HG02852 (cell line): ENCODE data around the gene MUC15.

Experiments used
- ATAC-seq: cut with Tn5 transposase; IDR thresholded peaks from one replicate; pipeline ENCODE4 v1.9.1; 2021; ENCODE audit warnings: mild to moderate bottlenecking, moderate library complexity; ENCODE audit not compliant: unreplicated experiment

MUC15 gene

DNA sequence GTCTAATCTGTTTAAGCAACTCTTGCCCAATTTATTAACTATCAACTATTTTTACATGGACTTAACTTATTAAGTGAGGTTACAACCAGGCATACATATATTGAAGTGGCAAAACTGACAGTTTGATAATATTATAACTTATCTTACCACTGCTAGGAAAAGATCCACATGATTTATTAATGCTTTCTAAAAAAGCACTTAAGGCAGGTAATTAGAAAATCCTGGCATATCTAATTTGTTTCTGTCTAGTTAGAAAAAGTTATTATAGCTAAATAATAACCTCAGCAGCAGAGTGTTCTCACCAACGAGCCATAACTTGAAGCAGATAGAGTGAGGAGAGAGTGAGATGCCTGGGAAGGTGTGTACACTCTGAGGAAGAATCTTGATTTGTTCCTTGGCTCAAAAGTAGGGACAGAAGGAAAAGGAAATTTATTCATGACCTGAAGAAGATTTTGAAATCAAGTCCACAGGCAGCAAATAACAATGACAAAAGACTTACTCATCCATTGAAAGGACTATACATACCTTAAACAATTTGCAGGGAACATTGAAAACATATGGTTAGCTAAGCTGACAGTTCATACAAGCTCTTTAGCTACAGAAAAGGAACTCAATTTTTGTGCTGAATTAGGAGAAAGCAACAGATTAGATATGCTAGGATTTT is 7.1 kb upstream of the MUC15 start:
- no peak for ATAC-seq

DNA sequence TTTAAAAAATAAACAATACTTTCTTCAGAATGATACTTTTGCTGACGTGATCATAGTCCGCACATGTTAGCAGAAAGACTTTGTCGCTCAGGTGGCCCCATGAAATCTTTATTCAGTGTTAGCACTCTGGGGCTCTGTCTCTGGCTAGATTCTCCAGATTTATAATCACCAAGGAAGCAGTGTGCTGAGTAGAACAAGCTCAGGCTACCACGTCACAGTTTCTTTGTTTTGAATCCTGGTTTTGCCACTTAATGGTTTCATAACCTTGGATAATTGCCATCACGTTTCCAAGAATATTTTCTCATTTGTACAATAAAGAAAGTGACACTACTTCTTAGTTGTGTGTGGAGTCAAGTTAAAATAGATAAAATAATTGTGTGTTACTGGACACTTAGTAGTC is 3.9 kb upstream of the MUC15 start:
- ATAC-seq = no peak

DNA sequence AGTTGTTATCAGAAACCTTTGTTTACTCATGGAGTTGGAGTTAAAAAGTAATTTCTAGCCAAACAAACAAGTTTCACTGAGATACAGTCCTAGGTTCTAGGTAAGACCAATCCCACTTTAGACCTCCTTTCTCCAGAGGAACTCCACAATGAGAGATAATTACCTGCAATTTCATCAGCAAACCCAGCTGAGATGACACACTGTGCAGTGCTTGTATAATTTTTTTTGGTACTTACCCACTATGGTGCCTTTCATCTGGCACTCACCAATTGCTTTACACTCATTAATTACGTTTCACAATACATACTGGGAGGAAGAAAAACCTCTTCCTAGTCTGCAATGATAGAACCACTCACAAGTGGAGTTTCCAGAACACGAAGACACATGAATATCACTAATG is 1.8 kb upstream of the MUC15 start:
- ATAC-seq = no peak

DNA sequence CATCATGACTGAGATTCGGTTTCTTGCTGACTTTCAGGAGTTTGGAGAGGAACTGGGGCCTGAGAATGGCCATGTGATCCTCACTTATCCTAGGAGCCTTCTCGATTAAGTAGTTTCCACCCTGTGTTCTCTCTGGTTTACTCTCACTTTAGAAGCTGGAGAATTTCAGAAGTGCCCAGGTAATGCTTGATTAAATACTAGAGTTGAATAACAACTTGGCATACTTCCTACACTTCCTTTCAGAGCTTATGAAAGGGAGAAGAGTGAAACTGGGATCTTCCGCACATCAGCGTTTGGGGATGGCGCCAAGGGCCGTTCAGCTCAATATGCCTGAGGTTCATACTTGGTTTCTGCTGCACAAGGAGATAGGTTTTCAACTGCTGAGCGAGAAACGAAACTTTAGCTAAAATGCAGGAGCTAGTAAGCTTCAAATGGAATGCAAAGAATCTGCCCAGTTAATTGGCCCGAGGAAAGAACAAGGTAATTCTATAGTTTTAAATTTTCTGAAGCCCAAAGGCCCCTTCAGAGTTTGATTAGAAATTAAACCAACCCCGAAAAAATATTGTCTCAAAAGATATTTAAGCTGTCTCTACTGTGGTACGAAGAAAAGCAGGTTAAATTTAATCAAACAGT is 823 bp upstream of the MUC15 start:
- ATAC-seq = no peak

DNA sequence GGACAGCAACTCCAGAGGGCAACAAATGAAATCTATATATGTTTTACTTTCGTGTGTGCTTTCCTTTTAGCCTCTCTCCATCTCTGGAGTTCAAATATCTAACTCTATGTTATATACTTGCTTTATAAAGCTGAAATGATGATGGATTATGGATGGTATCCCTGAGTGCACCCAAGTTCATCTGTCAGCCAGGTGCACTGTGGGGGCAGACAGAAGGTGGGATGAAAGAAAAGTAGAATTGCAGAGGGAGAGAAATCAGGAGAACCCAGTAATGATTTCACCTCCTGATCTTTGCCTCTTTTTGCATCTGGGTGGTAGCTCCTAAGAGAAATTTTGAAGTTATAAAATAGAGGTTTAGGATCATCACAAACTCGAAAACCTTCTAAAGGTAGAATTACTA is 2.4 kb downstream of the MUC15 start:
- ATAC-seq = no peak

DNA sequence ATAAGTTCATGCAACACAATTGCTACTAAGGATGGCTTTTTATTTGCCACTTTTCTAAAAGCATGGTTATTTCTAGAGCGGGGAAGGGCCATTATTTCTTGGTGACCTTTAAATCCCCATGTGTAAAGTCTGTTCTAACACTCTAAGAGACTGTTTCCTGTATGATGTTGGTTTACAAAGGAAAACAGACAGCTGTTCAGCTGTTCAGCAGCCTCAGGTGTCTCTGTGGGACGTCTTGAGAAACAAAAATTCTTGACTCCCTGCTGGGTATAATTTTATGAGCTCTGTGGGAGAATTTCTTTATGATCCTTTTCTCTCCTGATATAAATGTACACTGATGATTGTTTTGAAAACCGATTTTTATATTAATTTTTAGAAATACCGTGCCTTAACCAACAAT is 13.9 kb downstream of the MUC15 start:
- no peak for ATAC-seq

DNA sequence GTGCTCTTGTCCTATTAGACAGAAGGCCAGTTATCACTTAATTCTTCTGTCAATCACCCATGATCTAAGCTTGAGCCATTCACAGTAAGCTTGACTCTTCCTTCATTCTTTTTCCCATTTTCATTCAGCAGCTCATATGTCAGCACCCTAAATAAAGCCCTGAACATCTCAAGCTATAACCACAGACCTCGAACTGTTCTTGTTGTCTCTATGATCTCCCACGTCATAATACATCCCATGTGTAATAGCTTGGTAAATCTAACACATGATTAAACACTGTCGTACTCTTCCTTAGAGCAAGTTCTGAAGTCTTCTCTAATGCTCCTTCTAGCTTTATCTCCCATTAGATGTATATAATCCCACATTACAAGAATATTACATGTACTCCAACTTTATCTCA is 14.4 kb downstream of the MUC15 start:
- ATAC-seq = no peak

DNA sequence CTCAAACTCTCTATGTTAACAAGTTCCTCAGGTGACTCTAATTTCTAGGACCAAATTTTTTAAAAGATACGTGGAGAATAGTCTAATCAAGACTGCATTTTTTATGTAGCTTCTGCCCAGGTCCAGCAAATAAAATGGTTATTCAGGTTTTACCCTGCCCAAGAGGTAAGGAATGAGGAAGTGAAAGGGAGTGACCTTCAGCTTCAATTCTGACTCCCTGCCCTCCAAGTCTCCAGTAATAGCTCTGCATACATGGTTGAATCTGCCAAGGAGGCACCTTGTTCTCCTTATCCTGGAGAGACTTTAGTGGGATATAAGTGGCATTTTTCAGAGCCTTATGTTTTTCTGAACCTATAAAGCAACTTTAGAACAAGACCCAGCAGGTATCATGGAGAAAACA is 15.5 kb downstream of the MUC15 start:
- no peak for ATAC-seq

DNA sequence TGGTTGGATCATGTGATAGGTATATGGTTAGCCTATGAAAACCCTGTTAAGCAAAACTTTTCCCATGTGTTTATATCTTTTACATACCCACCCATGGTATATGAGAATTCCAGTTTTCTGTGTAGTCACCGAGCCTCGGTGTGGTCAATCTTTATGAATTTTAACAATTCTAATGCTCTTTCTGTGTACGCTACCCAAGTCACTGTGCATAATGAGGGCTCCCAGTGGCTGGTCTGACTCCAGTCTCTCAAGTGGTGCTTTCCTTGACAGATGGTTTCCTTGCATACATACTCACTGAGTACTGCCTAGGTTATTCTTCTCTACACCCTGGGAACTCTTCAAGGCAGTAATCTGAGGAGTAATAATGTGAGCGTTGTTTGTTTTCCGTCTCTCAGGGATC is 17.6 kb downstream of the MUC15 start:
- ATAC-seq = no peak

DNA sequence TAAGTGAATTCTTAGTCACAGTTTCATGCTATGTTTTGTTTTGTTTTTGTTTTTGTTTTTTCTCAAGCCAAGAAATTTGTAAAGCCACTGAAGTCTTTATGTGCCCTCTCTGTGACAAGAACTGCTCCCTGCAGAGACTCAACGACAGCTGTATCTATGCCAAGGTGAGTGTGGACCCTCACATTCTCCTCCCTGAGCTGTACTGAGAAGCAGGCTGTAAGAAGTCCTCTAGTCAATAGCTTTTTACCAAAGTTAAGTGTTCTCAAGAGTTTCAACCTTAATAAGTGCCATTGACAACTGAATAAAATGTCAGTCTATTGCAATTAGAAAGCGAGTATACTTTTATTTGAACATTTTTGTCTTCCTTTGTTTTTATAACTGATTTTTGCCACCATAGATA is 18.9 kb downstream of the MUC15 start:
- ATAC-seq = no peak

DNA sequence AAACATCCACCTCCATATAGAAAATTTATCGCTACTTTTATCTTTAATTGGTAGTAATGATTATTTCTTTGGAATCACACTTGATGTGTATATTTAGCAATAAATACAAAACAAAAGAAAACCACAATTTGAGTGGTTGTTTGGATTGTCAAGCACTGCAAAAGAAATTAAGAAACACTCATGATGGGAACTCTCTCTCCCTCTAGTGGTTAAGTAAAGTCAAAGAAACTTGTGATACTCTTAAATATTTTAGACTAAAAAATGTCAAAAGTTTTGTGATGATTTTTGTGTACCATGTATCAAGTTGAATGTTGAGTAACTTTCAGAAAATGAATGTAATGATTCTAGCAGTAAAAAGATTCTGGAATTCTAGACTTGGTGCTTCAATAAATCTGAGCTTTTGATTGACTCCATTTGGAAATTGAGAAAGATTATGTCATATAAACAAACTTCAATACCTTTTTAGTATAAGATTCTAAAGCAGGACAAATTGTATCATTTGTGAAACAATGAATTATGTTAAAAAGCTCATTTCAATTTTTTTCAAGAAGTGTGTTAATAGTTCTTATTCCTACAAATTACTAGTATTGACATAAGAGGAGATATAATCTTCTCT is 20.8 kb downstream of the MUC15 start:
- no peak for ATAC-seq

DNA sequence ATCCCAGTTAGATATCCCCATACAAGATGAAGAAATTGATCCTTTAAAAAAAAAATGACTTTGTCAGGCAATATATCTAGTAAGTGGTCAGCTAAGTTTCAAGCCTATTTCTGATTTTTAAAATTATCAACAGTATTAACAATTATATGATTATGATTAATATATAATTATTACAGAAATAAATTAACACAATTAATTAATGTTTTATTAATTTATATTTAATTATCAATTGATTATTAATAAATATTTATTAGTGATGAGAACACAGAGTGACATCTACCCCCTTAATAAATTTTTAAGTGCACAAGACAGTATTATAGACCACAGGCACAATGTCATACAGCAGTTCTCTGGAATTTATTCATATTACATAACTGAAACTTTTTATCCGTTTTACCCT is 22.0 kb downstream of the MUC15 start:
- ATAC-seq = no peak

DNA sequence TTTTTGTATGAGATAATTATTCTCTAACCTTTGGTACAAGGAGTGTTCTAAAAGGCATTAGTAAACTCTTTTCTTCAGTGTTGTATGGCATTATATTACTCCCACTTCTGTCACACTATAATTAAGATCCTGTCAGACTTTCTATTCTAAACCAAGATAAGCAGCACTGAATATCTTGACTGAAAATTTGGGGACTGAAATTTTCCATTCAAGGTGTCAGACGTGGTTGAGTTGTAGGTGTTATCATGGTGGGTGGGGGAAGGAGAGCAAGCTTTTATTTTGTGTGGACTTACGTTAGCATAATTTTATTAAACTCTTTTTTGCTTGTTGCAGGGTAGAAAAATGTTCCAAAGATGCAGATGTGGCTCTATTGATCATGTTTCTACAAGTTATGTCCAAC is 22.9 kb downstream of the MUC15 start:
- no peak for ATAC-seq

DNA sequence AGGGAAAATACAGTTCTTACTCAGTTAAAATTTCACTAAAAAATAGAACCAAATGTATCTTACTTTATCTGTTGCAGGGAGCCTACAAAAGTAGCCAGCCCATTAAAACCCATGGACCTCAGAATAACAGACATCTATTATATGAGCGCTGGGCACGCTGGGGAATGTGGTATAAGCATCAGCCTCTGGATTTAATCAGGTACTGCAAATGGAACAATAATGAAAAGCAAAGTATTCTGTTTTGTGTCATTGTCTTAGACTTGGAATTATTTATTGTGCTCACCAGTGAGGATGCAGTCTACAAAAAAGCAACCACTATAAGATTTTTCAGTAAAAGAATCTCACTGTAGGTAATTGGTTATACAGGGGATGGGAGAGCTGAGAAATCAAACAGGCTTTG is 30.2 kb downstream of the MUC15 start:
- ATAC-seq = no peak

DNA sequence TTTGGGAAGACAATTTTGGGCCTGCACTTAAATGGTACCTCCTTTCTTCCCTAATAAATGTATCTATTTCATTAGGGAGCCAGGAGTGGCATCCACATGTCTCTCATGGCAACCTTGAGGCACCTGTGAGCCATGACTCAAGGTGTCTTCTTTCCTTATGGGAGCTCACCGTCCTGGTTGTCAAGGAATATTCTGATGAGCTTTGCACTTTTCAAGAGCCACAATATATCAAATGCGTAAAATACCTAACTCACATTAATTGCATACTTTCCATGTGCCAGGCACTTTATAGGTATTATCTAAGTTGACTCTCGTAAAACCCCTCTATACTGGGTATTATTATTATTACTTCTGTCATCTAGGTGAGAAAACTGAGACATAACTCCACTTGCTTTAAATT is 32.5 kb downstream of the MUC15 start:
- ATAC-seq = no peak

DNA sequence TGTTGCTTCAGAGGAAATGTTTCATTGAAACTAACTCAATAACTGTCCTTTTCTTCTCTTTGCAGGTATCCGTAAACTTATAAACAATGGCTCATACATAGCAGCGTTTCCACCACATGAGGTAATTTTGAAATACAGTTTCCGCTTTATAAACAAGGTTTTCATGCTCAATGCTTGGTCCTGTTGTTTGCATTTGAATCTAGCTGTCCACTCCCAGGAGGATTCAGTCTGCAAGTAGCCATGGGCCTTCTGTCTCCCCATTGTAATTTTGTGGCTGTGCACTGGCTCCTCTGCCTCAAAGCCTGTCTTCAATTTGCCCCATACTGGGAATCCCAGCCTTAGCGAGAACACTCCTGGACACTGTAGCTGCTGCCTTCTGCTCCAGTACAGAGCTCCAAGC is 34.7 kb downstream of the MUC15 start:
- no peak for ATAC-seq

DNA sequence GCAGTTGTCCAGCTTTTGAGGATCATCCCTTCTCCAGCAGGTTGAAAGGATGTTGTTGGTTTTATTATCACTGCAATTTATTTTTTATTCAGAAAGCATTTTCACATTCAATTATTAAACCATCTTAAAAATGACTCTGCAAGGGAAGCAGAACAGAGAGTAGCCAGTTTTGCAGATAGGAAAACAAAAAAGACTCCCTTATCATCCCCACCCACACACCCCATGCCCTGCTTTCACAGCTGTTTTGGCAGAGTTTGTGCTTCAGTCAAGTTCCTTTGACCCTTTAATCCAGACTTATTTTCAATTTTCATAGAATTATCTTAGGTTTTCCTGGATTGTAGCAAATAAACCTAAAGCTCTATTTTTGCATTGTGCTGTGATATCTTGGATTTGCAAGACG is 44.4 kb downstream of the MUC15 start:
- no peak for ATAC-seq

DNA sequence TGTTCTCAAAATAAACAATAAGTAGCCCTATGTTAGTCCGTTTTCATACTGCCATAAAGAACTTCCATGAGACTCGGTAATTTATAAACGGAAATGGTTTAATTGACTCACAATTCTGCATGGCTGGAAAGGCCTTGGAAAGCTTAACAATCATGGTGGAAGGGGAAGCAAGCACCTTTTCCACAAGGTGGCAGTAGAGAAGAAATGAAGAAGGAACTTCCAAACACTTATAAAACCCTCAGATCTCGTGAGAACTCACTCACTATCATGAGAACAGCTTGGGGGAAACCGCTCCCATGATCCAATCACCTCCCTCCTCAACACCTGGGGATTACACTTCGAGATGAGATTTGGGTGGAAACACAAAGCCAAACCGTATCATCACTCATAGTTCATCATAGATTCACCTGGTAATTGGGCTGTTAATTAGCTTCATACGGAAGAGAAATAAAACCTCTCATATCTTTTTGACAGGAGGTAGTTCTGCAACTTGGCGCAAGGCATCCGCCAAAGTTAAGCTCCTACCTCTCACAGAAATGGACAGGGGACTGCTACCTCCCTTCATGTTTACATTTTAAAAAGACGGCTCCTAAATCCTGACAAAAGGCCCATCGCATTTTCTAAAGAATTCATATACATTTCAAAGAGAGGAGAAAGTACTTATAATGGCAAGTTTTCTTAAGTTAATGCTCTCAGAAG is 49.0 kb downstream of the MUC15 start:
- no peak for ATAC-seq

DNA sequence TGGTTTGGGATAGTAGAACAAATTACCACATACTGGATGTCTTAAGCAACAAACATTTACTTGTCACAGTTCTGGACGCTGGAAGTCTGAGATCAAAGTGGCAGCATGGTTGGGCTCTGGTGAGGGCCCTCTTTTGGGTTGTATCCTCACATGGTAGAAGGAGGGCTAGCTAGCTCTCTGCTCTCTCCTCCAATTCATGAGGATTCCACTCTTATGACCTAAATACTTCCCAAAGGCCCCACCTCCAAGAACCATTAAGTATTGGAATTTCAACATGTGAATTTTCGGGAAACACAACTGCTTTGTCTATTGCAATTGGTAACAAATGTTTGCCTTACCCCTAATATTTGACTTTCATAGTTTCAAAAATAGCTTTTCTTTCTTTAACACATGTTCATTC is 52.6 kb downstream of the MUC15 start:
- no peak for ATAC-seq

DNA sequence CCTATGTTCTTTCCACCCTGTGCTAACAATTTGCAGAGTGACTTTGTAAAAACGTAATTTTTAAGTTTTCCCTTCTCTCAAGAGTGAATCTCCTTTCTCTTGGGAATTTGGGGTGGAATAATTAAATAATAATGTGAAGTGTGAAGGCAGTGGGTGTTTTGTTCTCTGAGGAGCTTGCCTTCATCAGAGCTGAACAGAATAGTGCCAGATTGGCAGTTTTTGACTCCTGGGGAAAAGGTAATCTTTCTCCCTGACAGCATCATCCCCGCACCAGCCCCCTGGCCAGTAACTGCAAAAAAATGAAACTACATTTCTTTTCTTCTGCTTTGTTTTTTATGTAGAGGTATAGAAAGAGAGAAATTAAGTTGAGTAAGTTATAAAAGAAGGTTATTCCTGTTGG is 59.9 kb downstream of the MUC15 start:
- ATAC-seq = no peak

DNA sequence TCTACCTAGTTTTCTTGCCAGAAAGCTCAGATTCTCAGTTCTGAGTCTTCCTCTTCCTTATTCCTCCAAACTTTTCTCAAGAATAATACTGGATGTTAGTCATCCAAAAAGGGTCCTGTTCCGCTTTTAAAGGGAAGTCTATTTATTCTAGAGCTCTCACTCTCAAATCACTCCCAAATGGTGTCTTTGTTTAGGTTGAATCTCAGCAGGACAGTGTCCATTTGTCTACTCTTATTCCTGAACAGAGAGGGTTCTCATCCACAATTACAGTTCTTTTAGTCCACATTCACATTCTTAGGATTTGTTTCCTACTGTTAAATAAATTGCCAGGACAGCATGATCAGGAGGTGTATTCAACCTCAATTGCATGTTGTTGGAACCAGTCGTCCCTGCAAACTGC is 61.3 kb downstream of the MUC15 start:
- no peak for ATAC-seq

DNA sequence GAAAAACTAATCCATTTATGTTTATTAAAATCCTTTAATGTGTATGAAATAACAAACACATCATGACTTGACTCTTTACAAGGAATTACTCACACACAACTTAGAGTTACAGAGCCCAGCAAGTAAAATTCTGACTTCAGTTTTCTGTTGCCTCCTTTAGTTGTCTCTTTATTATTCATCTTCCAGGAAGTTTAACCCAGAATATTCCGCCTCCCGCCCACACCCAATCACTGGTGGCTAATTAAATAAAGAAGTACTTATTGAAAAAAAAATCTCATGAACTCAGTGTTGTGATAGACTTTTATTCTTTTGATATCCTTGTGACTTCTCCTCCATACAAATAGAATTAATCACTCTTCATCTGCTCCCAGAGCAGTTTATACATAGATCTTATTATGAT is 61.9 kb downstream of the MUC15 start:
- ATAC-seq = no peak
